Fibroblast of skin of left quadriceps (primary cell): ENCODE results near the gene SIL1.

Experiments used
- DNase-seq, 2 experiments: peaks; one replicate each; pipeline ENCODE4 v3.0.0-alpha.2; 2013; ENCODE audit warnings: low read depth in 2 of 2

Gene SIL1

GRCh38 chr5:138945421-138946240, 252.5 kb downstream of the SIL1 start:
- no peak for DNase-seq

GRCh38 chr5:138944527-138945322, 253.4 kb downstream of the SIL1 start:
- no peak for DNase-seq

- no peak for DNase-seq
Measured at GRCh38 chr5:138943599-138944173, 254.5 kb downstream of the SIL1 start.

GRCh38 chr5:138942861-138943260, 255.3 kb downstream of the SIL1 start:
- no peak for DNase-seq

GRCh38 chr5:138942066-138942465, 256.1 kb downstream of the SIL1 start:
- DNase-seq: no peak

GRCh38 chr5:138938526-138938925, 259.6 kb downstream of the SIL1 start:
- DNase-seq: no peak

GRCh38 chr5:138937392-138938387, 260.5 kb downstream of the SIL1 start:
- DNase-seq: no peak

- DNase-seq: no peak
Measured at GRCh38 chr5:138936968-138937345, 261.2 kb downstream of the SIL1 start.

- no peak for DNase-seq
Measured at GRCh38 chr5:138936225-138936967, 261.8 kb downstream of the SIL1 start.

- no peak for DNase-seq
Measured at GRCh38 chr5:138935466-138935865, 262.7 kb downstream of the SIL1 start.

GRCh38 chr5:138934971-138935370, 263.2 kb downstream of the SIL1 start:
- no peak for DNase-seq

GRCh38 chr5:138933522-138934290, 264.5 kb downstream of the SIL1 start:
- no peak for DNase-seq

GRCh38 chr5:138932171-138932810, 265.9 kb downstream of the SIL1 start:
- DNase-seq: no peak

- DNase-seq: no peak
Measured at GRCh38 chr5:138930371-138931097, 267.6 kb downstream of the SIL1 start.

GRCh38 chr5:138929571-138929955, 268.6 kb downstream of the SIL1 start:
- DNase-seq: no peak

- DNase-seq: no peak
Measured at GRCh38 chr5:138927979-138928378, 270.2 kb downstream of the SIL1 start.

GRCh38 chr5:138927544-138927943, 270.6 kb downstream of the SIL1 start:
- DNase-seq: no peak

GRCh38 chr5:138926688-138927448, 271.3 kb downstream of the SIL1 start:
- DNase-seq: no peak
